Heart right ventricle (tissue), 16 donors: ENCODE data around the gene WDR1. TPM values are rescaled to one million over a fixed set of nuclear protein-coding genes. Genes with fewer than 3 reads are reported as not detected.

Source experiments
- ATAC-seq, 8 donors: fragments of 200-7000 bp; cut with Tn5 transposase; one replicate each; pipeline ENCODE4 v1.9.1; 2020; ENCODE audit warnings: mild to moderate bottlenecking in 8 of 8, moderate library complexity in 8 of 8, moderate number of reproducible peaks in 1 of 8
- DNase-seq, 2 donors: peaks; one replicate each; pipeline ENCODE4 v3.0.0-alpha.2; 2020
- H3K27ac ChIP-seq, 10 donors: fragments of 200-600 bp; sonication (generic) in 2 of 10; one replicate each; pipeline versions ENCODE4 v1.5.0 to v1.8.0; 2020 to 2022; ENCODE audit warnings: mild to moderate bottlenecking in 3 of 10
- H3K27me3 ChIP-seq, 7 donors: fragments of 200-600 bp; one replicate each; pipeline ENCODE4 v1.8.0; 2021 to 2022; ENCODE audit warnings: mild to moderate bottlenecking in 2 of 7
- H3K36me3 ChIP-seq, 9 donors: fragments of 200-600 bp; sonication (generic) in 1 of 9; one replicate each; pipeline versions ENCODE4 v1.5.0 to v1.8.0; 2020 to 2022; ENCODE audit warnings: mild to moderate bottlenecking in 2 of 9
- H3K4me1 ChIP-seq, 9 donors: fragments of 200-600 bp; sonication (generic) in 1 of 9; one replicate each; pipeline versions ENCODE4 v1.5.0 to v1.8.0; 2020 to 2022; ENCODE audit warnings: mild to moderate bottlenecking in 4 of 9
- H3K4me3 ChIP-seq, 10 donors: fragments of 200-600 bp; sonication (generic) in 2 of 10; one replicate each; pipeline versions ENCODE4 v1.5.0 to v1.8.0; 2020 to 2022; ENCODE audit warnings: mild to moderate bottlenecking in 7 of 10, moderate library complexity in 2 of 10
- H3K9me3 ChIP-seq, 11 donors: fragments of 200-600 bp in 10 of 11; sonication (generic) in 2 of 11; one replicate each; pipeline versions ENCODE4 v1.5.0 to v1.8.0; 2013 to 2022; ENCODE audit warnings: mild to moderate bottlenecking in 2 of 11, control low read depth in 1 of 11, moderate library complexity in 1 of 11
- CTCF ChIP-seq, 9 donors: fragments of 200-600 bp; sonication (generic) in 2 of 9; IDR thresholded peaks; one replicate each; pipeline versions ENCODE4 v1.5.0 to v1.8.0; 2021 to 2022; ENCODE audit warnings: antibody characterized with exemption in 9 of 9, mild to moderate bottlenecking in 5 of 9, moderate library complexity in 1 of 9
- whole genome bisulfite sequencing, 2 donors: extraction: QIAGEN DNeasy Blood & Tissue Kit; methylation state at CpG; one replicate each; pipeline ENCODE4 v1.1.7; 2013; ENCODE audit warnings: inconsistent platforms in 1 of 2; 5-methylcytosine and 5-hydroxymethylcytosine counted together
- intact Hi-C, 10 donors: fragments of 100-400 bp; cut with DNase I; formaldehyde crosslinking; loops; one replicate each; pipeline versions ENCODE4 v1.11.1 to v1.14.2; 2022
- polyA plus RNA-seq, 2 donors: library from polyadenylated mRNA; stranded (reverse); fragments of 200-250 nt; gene quantifications; one replicate each; pipeline ENCODE4 v1.2.3, GENCODE V29; 2013
- total RNA-seq, 10 donors: library from RNA; stranded (reverse); fragmentation: NEBNext Ultra II Directional in 3 of 10; extraction: Animal tissue kit (Norgen Biotek cat#: 25700) in 3 of 10; gene quantifications; one replicate each; pipeline versions ENCODE4 v1.2.1 to v1.2.4, GENCODE V29; 2021 to 2023
- donor health status: Arrhythmogenic right ventricular cardiomyopathy.
- donor health status: ischemic (EF 13 %, LVEDD 7.1; RV severe dilation, severe dysfunction).
- donor health status: healthy with polysubstance abuse.
- donor health status: DM: no; HTN: yes; CAD: no.
- donor health status: DM: no; HTN: no; CAD: no.
- donor health status: ischemic (EF 25% LVEDD 6.9; RV normal size, moderate dysfunction).
- donor health status: ischemic (EF 25% LVEDD 5.7; RV mildly dilated, moderate dysfunction).
- donor health status: healthy.
- donor health status: DM: yes; HTN: yes; CAD: no.
- donor health status: Ischemic cardiomyopathy.
- donor health status: ischemic (EF 35%, LVEDD 5.7; RV mildly dilated, moderate dysfunction).
- donor health status: nonischemic (EF 11% LVEDD 7.7; RV severe dilation, severe dysfunction).
- donor health status: DM: yes; HTN: yes; CAD: no.
- donor health status: PGD.
- donor health status: ischemic (EF 29% LVEDD 5.4; RV normal size, mild dysfunction).
- donor health status: nonischemic (EF 23%, LVEDD 6.1; RV moderate dilation, normal function).

WDR1 gene
- total and polyA plus RNA-seq, 12 donors = 51.9 to 302 (median 177) TPM

GRCh38 chr4:10075158-10075863, 41.3 kb downstream of the WDR1 start:
- Histone ChIP-seq H3K27me3 (no peaks in the 10 kb centered on the region), H3K4me3 (no peak overlapping the region), H3K4me1 (peaks cover 6 to 35% (median 28%) of the 10 kb centered on the region in 9 donors), H3K9me3 (no peaks in the 10 kb centered on the region), H3K36me3 (peaks cover 5 to 93% (median 61%) of the 10 kb centered on the region in 9 donors), H3K27ac (no peak overlapping the region)
- 86% methylated on average over 20 of the region's 20 CpGs for WGBS, 2 donors
- TF ChIP-seq CTCF (IDR thresholded peaks at IDR 0.05) = no peak
- DNase-seq (no peak), ATAC-seq (no peak)
- intact Hi-C loops = no loop called here

- Histone ChIP-seq H3K27ac (no peak overlapping the region), H3K4me1 (peaks cover 6 to 29% (median 22%) of the 10 kb centered on the region in 9 donors), H3K4me3 (no peak overlapping the region), H3K9me3 (no peaks in the 10 kb centered on the region), H3K27me3 (no peaks in the 10 kb centered on the region), H3K36me3 (peaks cover 5 to 93% (median 56%) of the 10 kb centered on the region in 9 donors)
- no peak for ATAC-seq
- intact Hi-C loops = no loop called here
- no peak for DNase-seq
- 81 to 93% methylated on average over 7 of the region's 7 CpGs for WGBS, 2 donors
- TF ChIP-seq CTCF (IDR thresholded peaks at IDR 0.05) = peak in 5 of 9 donors; percentile 27 to 44 (median 42)
These were observed 41.9 kb downstream of the WDR1 start for GRCh38 chr4:10074767-10075105.

GRCh38 chr4:10074076-10074766, 42.4 kb downstream of the WDR1 start:
- peaks cover 6 to 25% (median 17%) of the 10 kb centered on the region in 9 donors for H3K4me1 ChIP-seq
- no peak for TF ChIP-seq CTCF (IDR thresholded peaks at IDR 0.05)
- ATAC-seq = no peak
- no peak for DNase-seq
- H3K36me3 ChIP-seq = peaks cover 1 to 93% (median 50%) of the 10 kb centered on the region in 9 donors
- no peak overlapping the region for H3K4me3 ChIP-seq
- intact Hi-C loops = no loop called here
- H3K27me3 ChIP-seq = no peaks in the 10 kb centered on the region
- 88 to 91% methylated on average over 13 of the region's 13 CpGs for WGBS, 2 donors
- no peaks in the 10 kb centered on the region for H3K9me3 ChIP-seq
- H3K27ac ChIP-seq = no peak overlapping the region

GRCh38 chr4:10072420-10073017, 44.1 kb downstream of the WDR1 start:
- no peaks in the 10 kb centered on the region for H3K9me3 ChIP-seq
- intact Hi-C loops = no loop called here
- no peak for TF ChIP-seq CTCF (IDR thresholded peaks at IDR 0.05)
- H3K4me3 ChIP-seq = no peak overlapping the region
- no peaks in the 10 kb centered on the region for H3K27me3 ChIP-seq
- DNase-seq (no peak), ATAC-seq (peak in 1 of 8 donors; percentile 37)
- H3K4me1 ChIP-seq = peaks cover 0 to 8% (median under 1%) of the 10 kb centered on the region in 9 donors
- peaks cover 0 to 93% (median 37%) of the 10 kb centered on the region in 9 donors for H3K36me3 ChIP-seq
- WGBS, 2 donors = 67 to 71% methylated on average over 7 of the region's 7 CpGs
- peak overlapping the region in 1 of 10 donors; percentile 10 for H3K27ac ChIP-seq
